Stimulated activated CD8-positive, alpha-beta memory T cell treated with anti-CD3 and anti-CD28 coated beads, Interleukin-7, amount 100 ng/mL, for 24 hours (primary cell): ENCODE data around the gene ADAM22.
"Not testable (repeated sequence)": the region's sequence is repeated elsewhere in the genome, so short reads cannot be mapped to it uniquely, and the experiment has no call there.

Experiments
- DNase-seq: peaks from one replicate; pipeline ENCODE4 v3.0.0-alpha.2; 2020; ENCODE audit warnings: low read depth

The ADAM22 gene

DNA sequence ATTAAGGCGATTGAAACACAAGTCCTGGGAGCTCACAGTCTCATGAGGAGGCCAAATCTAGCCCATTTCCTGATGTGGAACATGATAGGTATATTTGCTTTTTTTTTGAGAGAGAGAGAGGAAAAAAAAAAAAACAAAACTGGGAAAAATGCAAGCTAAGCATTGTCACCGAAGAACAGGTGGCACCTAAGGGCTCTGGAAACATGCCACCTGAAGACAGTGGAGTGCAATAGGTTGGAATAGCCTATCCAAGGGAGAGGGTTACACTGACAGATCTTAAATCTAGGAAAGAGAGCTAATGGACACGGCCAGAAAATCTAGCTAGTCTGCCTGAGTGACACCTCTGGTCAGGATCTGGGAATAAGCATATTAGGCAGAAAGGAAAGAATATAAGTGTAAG, 175.6 kb downstream of the ADAM22 start:
- no peak for DNase-seq

- DNase-seq, result no peak
Observed at GRCh38 chr7:88111140-88111743, 177.2 kb downstream of the ADAM22 start.

DNA sequence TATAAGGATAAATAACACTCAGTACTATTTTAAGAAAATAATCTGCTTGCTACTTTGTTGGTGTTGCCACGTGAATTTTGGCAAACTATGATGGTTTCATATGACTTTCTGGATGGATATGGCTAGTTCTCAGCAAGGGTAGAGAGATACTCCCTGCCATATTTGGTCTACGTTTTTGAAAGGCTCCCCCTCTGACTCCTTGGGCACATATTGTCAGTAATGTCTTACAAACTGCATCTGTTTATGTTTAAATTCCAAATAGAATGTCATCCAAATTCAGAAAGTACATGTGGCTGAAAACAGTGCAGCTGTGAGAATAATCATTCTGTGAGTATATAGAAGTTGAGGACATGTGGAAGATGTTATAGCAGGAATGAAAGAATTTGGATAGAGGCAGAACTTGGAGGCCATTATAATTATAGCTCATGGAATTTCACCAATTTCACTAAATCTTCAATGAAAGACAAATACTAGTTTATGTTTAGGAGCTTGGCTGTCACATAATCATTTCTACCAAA, 178.0 kb downstream of the ADAM22 start:
- DNase-seq, result no peak

- DNase-seq, result no peak
Observed at GRCh38 chr7:88115258-88115796, 181.3 kb downstream of the ADAM22 start.

DNA sequence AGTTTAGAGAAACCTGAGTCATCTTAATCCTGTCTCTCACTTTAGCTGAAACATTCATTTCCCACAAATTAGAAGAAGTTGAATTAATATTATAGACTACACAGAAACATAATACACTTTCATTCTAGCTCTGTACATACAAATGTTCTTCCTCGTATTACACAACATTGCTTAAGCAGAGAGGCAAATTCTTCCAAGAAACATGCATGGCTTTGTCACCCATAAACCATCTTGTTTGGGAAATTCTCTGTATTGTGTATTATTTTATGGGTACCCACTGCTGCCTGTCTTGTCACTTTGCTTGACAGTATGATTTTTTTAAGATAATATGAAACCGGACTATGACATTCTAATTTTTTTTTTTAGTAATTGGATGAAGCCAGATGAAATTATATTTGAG, 181.8 kb downstream of the ADAM22 start:
- DNase-seq, result no peak

GRCh38 chr7:88116235-88116795, 182.3 kb downstream of the ADAM22 start:
- DNase-seq, result no peak

GRCh38 chr7:88117325-88117724, 183.3 kb downstream of the ADAM22 start:
- DNase-seq, result no peak

GRCh38 chr7:88121335-88121734, 187.3 kb downstream of the ADAM22 start:
- DNase-seq, result no peak

- no peak for DNase-seq
Observed at GRCh38 chr7:88127637-88128290, 193.7 kb downstream of the ADAM22 start.

- no peak for DNase-seq
Observed at GRCh38 chr7:88132725-88133124, 198.7 kb downstream of the ADAM22 start.

- no peak for DNase-seq
Observed at GRCh38 chr7:88140947-88141346, 206.9 kb downstream of the ADAM22 start.

DNA sequence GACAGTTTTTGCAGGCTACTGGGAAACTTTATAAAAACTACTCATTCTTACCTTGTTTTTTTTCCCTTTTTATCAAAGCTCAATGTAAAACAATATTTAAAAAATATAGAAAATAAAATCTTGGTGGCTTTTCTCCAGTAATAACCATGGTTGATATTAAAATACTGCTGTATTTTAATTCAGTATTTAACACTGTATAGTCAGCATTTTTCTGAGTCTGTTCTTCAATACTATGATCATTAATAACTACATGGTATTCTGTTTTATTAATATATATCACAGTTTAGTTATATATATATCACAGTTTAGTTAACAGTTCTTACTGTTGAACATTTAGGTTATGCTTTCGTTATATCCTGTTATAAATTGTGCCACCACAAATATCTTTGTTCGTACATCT, 207.4 kb downstream of the ADAM22 start:
- DNase-seq, result no peak

GRCh38 chr7:88141953-88142352, 207.9 kb downstream of the ADAM22 start:
- no peak for DNase-seq

- DNase-seq, result no peak
Observed at GRCh38 chr7:88146616-88147015, 212.6 kb downstream of the ADAM22 start.

DNA sequence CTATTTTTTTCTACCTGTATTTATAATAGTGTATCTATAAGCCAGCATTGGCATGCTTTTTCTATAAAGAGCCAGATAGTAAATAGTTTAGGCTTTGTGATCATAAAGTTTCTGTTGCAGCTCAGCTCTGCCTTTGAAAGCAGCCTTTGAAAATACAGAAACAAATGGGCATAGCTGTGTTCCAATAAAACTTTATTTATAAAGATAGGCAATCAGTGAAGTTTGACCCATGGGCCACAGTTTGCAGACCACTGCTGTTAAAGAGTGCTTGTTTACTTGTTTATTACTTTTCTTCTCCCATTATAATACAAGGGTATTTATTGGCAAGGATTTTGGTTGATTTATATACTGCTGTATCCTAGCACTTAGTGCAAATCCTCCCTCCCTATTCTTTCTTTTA, 213.3 kb downstream of the ADAM22 start:
- no peak for DNase-seq

- no peak for DNase-seq
Observed at GRCh38 chr7:88147949-88148348, 213.9 kb downstream of the ADAM22 start.

- DNase-seq, result no peak
Observed at GRCh38 chr7:88150033-88150432, 216.0 kb downstream of the ADAM22 start.

GRCh38 chr7:88151119-88151790, 217.2 kb downstream of the ADAM22 start:
- DNase-seq, result no peak

DNA sequence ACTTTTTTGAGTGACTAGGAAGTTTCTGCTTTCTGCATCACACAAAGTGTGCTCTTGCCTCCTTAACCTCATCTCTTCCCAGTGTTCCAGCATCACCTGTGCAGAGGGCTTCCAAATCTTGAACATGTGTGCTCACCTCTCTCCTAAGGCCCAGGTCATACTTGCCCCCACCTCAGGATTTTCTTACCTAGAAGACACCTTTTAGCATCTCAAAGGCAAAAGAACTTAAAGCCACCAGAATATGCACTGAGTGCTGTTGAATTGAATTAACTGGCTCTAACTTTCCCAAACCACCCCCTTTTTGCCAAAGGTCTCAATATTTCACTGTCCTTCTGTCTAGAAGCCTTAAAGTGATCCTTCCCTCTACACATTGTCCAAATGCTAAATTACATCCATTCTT, 219.3 kb downstream of the ADAM22 start:
- no peak for DNase-seq

- no peak for DNase-seq
Observed at GRCh38 chr7:88155756-88156155, 221.7 kb downstream of the ADAM22 start.

- no peak for DNase-seq
Observed at GRCh38 chr7:88156356-88156755, 222.3 kb downstream of the ADAM22 start.

DNA sequence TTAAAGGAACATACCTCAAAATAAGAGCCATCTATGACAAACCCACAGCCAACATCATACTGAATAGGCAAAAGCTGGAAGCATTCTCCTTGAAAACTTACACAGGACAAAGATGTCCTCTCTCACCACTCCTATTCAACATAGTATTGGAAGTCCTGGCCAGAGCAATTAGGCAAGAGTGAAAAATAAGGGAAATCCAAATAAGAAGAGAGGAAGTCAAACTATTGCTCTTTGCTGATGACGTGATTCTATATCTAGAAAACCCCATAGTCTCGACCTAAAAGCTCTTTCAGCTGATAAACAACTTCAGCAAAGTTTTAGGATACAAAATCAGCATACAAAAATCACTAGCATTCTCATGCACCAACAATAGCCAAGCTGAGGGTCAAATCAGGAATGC, 225.7 kb downstream of the ADAM22 start:
- not testable (repeated sequence) for DNase-seq

DNA sequence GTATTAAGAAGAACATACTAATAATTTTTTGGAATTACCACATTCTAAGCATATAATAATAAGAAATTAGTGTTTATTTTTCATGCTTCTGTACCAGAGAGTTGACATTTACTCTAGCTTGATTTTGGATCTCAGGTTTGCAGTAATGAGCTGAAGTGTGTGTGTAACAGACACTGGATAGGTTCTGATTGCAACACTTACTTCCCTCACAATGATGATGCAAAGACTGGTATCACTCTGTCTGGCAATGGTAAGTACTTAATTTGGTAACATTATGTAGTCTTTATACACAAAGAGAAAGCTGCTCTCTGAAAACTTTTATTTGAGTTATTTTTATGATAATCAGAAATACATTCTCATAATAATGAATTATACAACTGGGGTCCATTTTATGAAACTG, 231.6 kb downstream of the ADAM22 start:
- no peak for DNase-seq
